ENCODE results near the gene CTNND2. TPM values are rescaled to one million over a fixed set of nuclear protein-coding genes. Genes with fewer than 3 reads are reported as not detected.
"Not testable (repeated sequence)": the region's sequence is repeated elsewhere in the genome, so short reads cannot be mapped to it uniquely, and the experiment has no call there.

The CTNND2 gene
- total RNA-seq, 2 donors from 2014 or later: not detected

DNA sequence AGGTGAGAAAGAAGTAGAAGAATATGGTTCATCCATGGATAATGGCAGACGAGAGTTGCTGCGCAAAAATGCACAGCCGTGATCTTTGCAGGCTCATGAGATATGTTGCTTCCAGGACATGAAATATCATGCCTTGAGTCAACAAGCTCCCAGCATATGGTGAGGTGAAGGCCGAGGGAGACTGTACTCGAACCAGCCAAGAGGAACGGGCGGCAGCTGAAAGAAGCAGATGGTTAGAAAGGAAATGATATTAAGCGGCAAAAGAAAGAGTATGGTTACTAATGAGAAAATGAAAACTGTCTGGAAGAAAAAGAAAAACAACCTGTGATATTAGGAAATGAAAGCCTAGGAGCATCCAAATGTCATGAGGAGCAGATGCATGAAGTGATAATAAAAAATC is 798.5 kb downstream of the CTNND2 start:
- no peak overlapping the region for H3K27ac Mint-ChIP-seq

DNA sequence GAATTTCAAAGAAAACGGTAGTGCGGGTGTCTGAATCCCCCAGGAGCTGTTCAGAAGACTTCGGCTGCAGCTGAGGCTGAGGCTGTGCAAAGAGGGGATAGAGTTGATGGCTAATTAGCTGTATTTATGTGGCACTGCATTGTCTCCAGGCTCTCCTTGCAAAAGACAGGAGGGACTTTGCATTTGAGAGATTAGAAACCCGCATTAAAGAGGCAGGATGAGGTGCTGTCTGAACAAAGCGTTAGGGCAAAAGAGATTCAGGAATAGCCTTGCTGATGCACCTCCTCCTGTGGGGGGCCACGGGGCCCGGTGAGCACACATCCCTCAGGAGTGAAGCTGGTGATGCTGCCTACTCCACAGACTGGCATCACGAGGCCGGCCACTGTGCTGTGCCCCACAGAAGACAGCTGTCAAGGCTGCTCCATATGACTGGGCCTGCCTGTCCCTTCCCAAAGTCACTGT is 799.6 kb downstream of the CTNND2 start:
- Mint-ChIP-seq H3K9me3 (no peaks in the 10 kb centered on the region), H3K4me1 (ENCODE audit: low read depth) (no peaks in the 10 kb centered on the region), H3K36me3 (ENCODE audit: insufficient read depth in 2 of 2) (no peaks in the 10 kb centered on the region), H3K27ac (no peak overlapping the region), H3K27me3 (ENCODE audit: low read depth) (peaks cover 10% of the 10 kb centered on the region), H3K4me3 (no peak overlapping the region)
- ATAC-seq (replicated peaks in 1 of 2) (no peak), DNase-seq (no peak)

More for the DNA sequence above, 798.5 kb downstream of the CTNND2 start:
- Mint-ChIP-seq H3K36me3 (ENCODE audit: insufficient read depth in 2 of 2) (no peaks in the 10 kb centered on the region), H3K4me1 (ENCODE audit: low read depth) (no peaks in the 10 kb centered on the region), H3K4me3 (no peak overlapping the region), H3K27me3 (ENCODE audit: low read depth) (peaks cover 9% of the 10 kb centered on the region), H3K9me3 (no peaks in the 10 kb centered on the region)
- ATAC-seq (replicated peaks in 1 of 2) (no peak), DNase-seq (no peak)

DNA sequence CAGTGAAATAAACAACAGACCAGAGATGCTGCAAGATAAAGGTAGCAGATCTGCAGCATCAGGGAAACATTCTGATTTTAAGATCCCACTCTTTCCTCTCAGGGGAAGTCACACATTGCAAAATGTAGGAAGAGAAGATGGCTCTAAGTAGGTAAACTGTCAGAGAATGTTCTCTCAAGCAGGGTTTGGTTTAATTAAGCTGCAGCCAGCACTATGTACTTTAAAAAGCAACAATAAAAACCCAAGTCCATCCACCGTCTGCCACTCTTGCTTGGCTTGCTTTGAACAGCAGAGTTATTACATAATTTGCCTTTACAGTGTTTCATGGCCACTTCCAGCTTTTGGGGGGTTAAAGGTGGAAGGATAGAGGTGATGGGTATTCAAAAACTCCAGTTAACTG is 800.0 kb downstream of the CTNND2 start:
- H3K27me3 Mint-ChIP-seq (ENCODE audit: low read depth): peaks cover 10% of the 10 kb centered on the region
- ATAC-seq (replicated peaks in 1 of 2) (no peak), DNase-seq (no peak)
- H3K4me3 Mint-ChIP-seq: no peak overlapping the region
- H3K27ac Mint-ChIP-seq: no peak overlapping the region
- H3K4me1 Mint-ChIP-seq (ENCODE audit: low read depth): no peaks in the 10 kb centered on the region
- no peaks in the 10 kb centered on the region for H3K9me3 Mint-ChIP-seq
- H3K36me3 Mint-ChIP-seq (ENCODE audit: insufficient read depth in 2 of 2): no peaks in the 10 kb centered on the region

DNA sequence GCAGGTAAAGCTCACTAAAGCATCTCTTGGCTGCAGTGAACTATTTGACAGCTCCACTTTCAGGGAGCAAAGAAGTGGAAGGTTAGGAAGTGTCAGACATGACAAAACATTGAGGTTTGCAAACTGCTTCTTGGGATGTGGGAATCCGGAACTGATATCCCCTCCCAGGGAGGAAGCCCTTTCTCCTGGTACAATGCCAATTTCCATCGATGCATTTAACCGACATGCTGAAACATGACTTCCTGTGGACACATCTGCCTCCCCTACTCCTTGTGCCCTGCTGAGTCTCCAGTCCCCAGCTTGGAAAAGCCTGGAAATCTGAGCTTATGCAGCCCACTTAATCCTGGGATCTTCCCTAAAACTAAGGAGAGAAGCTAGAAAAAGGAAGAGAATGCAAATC is 820.1 kb downstream of the CTNND2 start:
- Mint-ChIP-seq H3K36me3 (ENCODE audit: insufficient read depth in 2 of 2) (peaks cover 0 to 1% of the 10 kb centered on the region in 2 donors), H3K27ac (no peak overlapping the region), H3K4me1 (ENCODE audit: low read depth) (no peaks in the 10 kb centered on the region), H3K27me3 (ENCODE audit: low read depth) (no peaks in the 10 kb centered on the region), H3K4me3 (no peak overlapping the region), H3K9me3 (peaks cover 0 to 2% of the 10 kb centered on the region in 2 donors)
- no peak for ATAC-seq (replicated peaks in 1 of 2)
- no peak for DNase-seq

DNA sequence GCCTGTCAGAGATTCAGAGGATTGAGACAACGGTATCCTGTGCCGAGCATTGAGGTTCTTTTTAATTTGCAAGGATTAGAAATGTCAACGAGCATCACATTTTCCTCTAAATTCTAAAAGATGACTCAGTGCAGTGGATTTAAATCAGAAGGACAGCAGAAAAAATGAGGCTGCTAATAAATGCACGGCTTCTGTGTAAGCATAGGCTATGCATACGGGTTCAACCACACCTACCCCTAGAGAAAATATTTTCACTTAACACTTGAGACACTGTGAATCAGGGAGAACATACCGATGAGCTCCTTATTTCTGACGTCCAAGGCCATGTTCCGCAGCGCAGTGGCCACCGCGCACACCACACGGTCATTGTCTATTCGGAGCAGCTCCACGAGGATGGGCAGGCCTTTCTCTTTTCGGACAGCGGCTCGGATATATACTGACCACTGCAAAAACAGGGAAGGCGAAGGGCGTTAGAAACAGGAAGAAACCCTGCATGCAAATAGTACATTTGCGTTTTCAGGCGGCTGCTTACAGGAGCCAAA is 821.8 kb downstream of the CTNND2 start:
- no peak overlapping the region for H3K4me3 Mint-ChIP-seq
- ATAC-seq (replicated peaks in 1 of 2) (no peak), DNase-seq (no peak)
- peaks cover 0 to 2% of the 10 kb centered on the region in 2 donors for H3K9me3 Mint-ChIP-seq
- H3K27ac Mint-ChIP-seq: no peak overlapping the region
- no peaks in the 10 kb centered on the region for H3K27me3 Mint-ChIP-seq (ENCODE audit: low read depth)
- no peaks in the 10 kb centered on the region for H3K36me3 Mint-ChIP-seq (ENCODE audit: insufficient read depth in 2 of 2)
- H3K4me1 Mint-ChIP-seq (ENCODE audit: low read depth): no peaks in the 10 kb centered on the region

DNA sequence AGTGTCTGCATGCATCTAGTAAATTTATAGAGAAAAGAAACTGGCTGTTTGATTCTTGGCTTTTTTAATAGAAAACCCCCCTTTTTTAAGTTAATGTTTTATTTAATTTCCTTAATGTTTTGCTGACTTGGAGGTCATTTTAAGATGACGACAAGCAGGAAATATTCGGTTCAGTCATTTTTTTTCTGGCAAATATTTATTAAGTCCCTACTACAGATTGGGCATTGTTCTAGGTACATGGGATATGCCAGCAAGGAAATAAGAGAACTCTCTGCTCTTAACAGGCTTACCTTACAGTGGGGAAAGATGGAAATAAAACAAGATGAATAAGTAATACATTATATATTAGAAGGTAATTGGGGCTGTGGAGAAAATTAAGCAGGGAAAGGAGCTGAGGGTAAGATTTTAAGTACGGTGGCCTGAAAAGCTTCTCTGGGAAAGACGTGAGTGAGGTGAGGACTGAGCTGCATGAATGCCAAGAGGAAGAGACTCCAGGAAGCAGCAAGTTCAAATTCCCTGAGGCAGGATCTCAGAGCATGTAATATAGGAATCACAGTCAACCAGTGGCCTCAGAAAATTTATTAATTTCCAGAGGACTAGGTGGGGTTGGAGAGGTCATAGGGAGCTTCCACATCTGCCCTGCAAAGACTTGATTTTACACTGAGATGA is 827.2 kb downstream of the CTNND2 start:
- Mint-ChIP-seq H3K9me3 (peaks cover 0 to 2% of the 10 kb centered on the region in 2 donors), H3K27ac (no peak overlapping the region), H3K27me3 (ENCODE audit: low read depth) (no peaks in the 10 kb centered on the region), H3K36me3 (ENCODE audit: insufficient read depth in 2 of 2) (no peaks in the 10 kb centered on the region), H3K4me3 (no peak overlapping the region), H3K4me1 (ENCODE audit: low read depth) (no peaks in the 10 kb centered on the region)
- ATAC-seq (replicated peaks in 1 of 2) (no peak), DNase-seq (no peak)

DNA sequence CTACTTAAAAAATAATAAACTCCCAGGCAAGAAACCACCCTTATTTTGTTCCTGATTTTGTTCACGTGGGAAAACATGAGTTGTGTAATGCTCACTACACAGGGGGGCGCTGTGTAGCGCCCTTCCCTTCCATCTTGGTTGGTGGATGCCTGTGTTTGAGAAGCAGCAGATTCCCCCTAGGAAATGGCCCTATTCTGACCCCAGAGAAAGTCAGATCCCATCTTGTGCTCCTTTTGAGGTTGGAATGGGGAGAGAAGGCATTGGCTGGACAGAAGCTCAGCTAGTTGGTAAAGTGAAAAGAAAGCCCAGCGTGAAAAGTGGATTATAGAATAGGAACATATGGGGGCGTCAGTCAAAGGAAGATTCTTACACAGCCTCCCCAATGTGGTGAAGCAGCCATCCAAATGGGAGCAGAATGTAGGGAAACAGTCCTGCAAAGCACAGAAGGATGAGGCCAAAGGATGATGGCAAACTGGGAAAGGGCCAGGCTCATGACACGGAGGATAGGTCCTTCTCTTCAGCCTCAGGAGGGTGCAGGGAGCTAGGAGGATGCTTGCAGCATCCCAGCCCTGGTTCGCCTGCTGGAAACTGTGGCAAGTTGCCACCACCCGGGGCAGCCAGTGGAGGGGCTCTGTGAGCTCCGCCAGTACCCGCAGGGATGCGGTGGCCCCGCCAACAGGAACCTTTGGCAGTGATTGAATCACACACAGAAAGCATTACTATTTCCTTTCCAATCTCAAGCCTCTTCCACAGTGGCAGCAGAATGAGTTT is 829.0 kb downstream of the CTNND2 start:
- no peaks in the 10 kb centered on the region for H3K36me3 Mint-ChIP-seq (ENCODE audit: insufficient read depth in 2 of 2)
- H3K9me3 Mint-ChIP-seq: peaks cover 2% of the 10 kb centered on the region in 2 donors
- H3K4me3 Mint-ChIP-seq: no peak overlapping the region
- no peak overlapping the region for H3K27ac Mint-ChIP-seq
- ATAC-seq (replicated peaks in 1 of 2): no peak
- H3K4me1 Mint-ChIP-seq (ENCODE audit: low read depth): no peaks in the 10 kb centered on the region
- H3K27me3 Mint-ChIP-seq (ENCODE audit: low read depth): no peaks in the 10 kb centered on the region
- no peak for DNase-seq

DNA sequence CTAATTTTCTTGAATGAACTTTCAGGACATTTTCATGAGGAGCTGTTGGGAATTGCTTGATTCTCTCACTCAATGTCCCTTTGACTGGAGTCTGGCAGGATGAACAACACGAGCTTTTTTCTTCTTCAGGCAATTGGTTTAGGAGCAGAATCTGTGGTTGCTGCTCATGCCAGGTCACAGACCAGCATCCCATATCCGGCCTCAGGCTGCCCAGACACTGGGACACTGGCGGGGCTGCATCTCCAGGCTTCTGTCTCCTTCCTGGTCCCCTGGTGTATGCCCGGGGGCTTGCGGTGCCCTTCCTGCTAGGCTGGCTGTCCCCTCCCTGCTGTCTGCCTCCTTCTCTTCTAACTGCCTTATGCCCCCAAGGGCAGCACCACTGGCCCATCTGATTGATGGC is 831.7 kb downstream of the CTNND2 start:
- DNase-seq: no peak
- H3K4me3 Mint-ChIP-seq: no peak overlapping the region
- no peak overlapping the region for H3K27ac Mint-ChIP-seq
- no peaks in the 10 kb centered on the region for H3K27me3 Mint-ChIP-seq (ENCODE audit: low read depth)
- ATAC-seq (replicated peaks in 1 of 2): no peak
- H3K4me1 Mint-ChIP-seq (ENCODE audit: low read depth): no peaks in the 10 kb centered on the region
- no peaks in the 10 kb centered on the region for H3K36me3 Mint-ChIP-seq (ENCODE audit: insufficient read depth in 2 of 2)
- peaks cover 5 to 11% of the 10 kb centered on the region in 2 donors for H3K9me3 Mint-ChIP-seq

DNA sequence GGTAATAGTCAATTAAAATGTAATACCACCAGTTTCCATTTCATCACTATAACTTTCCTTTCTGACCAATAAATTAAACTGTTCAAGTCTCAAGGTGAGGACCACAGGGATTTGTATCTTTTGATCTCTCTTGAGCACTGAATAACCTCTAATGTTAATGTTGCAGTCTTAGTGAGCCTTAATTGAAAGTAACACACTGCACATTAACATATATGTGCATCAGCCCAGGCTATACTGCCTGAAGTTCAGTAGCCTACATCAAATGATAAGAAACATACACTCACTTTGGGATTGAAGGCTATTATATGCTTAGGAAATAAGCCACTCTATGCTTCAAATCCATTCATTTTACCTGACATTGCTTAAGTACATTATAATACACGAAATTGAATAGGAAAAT is 832.2 kb downstream of the CTNND2 start:
- no peak overlapping the region for H3K4me3 Mint-ChIP-seq
- no peak overlapping the region for H3K27ac Mint-ChIP-seq
- H3K4me1 Mint-ChIP-seq (ENCODE audit: low read depth): no peaks in the 10 kb centered on the region
- no peak for DNase-seq
- H3K27me3 Mint-ChIP-seq (ENCODE audit: low read depth): no peaks in the 10 kb centered on the region
- no peaks in the 10 kb centered on the region for H3K36me3 Mint-ChIP-seq (ENCODE audit: insufficient read depth in 2 of 2)
- no peak for ATAC-seq (replicated peaks in 1 of 2)
- H3K9me3 Mint-ChIP-seq: peaks cover 5 to 11% of the 10 kb centered on the region in 2 donors

DNA sequence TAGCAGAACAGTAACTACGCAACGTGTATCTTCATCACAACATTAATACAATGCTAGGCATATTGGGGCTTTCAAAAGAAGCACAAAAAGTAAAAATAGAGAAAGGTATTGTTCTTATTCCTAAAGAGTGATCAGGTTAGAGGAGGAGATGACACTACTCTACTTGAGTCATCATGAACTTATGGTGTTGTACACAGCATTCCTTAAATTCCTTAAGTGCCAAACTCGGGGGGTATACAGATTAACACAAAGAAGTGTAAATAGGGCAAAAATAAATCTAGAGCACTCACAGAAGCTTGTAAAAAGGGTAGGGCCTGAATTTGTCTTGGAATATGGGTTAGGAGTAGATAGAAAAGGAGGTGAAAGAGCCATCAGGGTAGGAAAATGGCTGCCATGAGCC is 835.2 kb downstream of the CTNND2 start:
- ATAC-seq (replicated peaks in 1 of 2) (no peak), DNase-seq (no peak)
- Mint-ChIP-seq H3K27me3 (ENCODE audit: low read depth) (no peaks in the 10 kb centered on the region), H3K36me3 (ENCODE audit: insufficient read depth in 2 of 2) (no peaks in the 10 kb centered on the region), H3K9me3 (peaks cover 5 to 12% of the 10 kb centered on the region in 2 donors), H3K4me1 (ENCODE audit: low read depth) (no peaks in the 10 kb centered on the region), H3K4me3 (no peak overlapping the region), H3K27ac (no peak overlapping the region)

DNA sequence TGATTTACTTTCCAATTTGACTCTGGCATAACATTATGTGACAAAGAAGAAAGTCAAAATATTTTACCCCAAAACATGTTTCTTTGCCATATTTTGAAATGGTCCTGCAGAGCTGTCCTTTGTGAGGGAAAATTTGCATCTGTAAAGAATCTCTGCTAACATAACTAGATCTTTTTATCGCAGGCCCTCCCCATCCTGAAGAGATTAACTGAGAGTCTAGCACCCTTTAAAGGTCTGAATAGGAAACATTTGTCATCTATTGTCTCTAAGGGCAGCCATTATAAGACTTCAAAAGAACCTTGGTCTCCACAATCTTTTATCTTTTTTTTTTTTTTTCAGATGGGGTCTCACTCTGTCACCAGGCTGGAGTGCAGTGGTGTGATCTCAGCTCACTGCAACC is 838.5 kb downstream of the CTNND2 start:
- not testable (repeated sequence) for ATAC-seq (replicated peaks in 1 of 2); H3K36me3 Mint-ChIP-seq (ENCODE audit: insufficient read depth in 2 of 2); H3K4me1 Mint-ChIP-seq (ENCODE audit: low read depth); H3K4me3 Mint-ChIP-seq; H3K27ac Mint-ChIP-seq; DNase-seq
- H3K27me3 Mint-ChIP-seq (ENCODE audit: low read depth): peaks cover 10% of the 10 kb centered on the region
- peaks cover 5 to 12% of the 10 kb centered on the region in 2 donors for H3K9me3 Mint-ChIP-seq

DNA sequence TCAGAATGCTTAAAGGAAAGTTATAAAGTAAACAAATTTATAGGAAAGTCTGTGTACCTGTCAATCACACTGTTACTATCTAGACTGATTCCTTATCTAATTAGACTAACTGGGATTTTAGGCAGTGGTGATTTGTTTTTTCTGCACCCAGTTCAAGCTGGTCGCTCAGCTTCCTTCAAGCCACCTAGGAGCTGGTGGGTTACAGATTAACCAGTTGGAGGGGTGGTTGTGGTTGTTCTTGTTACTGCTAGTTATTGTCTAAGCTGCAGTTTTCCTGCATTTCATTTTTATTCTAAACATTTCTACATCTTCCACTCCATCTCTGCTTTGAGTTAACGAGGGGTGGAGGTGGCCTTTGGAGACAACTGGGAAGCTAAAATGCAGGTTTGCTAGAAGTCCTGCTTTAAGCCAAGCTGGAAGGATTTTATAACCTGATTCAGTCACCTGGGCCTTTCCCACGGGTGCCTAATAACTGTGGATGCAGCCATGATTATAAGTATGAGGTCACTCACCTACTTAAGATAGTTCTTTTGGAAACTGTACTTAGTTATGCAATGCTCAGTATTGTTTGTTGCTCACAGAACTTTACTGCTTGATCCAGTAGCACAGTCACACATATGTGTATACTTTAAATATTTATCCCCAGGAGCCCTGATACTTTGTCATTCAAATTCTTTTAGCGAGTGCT is 839.3 kb downstream of the CTNND2 start:
- peaks cover 5 to 8% of the 10 kb centered on the region in 2 donors for H3K9me3 Mint-ChIP-seq
- H3K27ac Mint-ChIP-seq: no peak overlapping the region
- peaks cover 10% of the 10 kb centered on the region for H3K27me3 Mint-ChIP-seq (ENCODE audit: low read depth)
- no peaks in the 10 kb centered on the region for H3K36me3 Mint-ChIP-seq (ENCODE audit: insufficient read depth in 2 of 2)
- DNase-seq: no peak
- no peak for ATAC-seq (replicated peaks in 1 of 2)
- no peaks in the 10 kb centered on the region for H3K4me1 Mint-ChIP-seq (ENCODE audit: low read depth)
- H3K4me3 Mint-ChIP-seq: no peak overlapping the region

DNA sequence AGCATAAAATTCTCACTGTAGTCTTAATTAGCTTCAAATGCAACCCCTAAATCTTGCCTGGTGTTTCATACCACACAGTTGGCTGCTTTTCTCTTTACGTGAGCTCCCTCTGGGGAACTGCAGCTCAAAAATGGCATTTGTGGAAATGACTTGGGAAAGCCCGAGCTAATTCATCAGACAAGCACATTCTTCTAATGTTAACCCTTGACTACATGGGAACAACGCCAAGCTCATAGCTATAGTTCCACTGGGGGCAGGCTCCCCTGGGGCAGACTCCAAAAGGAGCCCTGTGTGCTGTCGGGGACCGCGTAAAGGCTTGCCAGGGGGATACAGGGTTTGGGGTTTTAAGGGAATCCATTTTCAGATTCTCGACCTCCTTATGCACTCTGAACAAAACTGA is 841.8 kb downstream of the CTNND2 start:
- Mint-ChIP-seq H3K27me3 (ENCODE audit: low read depth) (peaks cover 10% of the 10 kb centered on the region), H3K4me1 (ENCODE audit: low read depth) (no peaks in the 10 kb centered on the region), H3K9me3 (peaks cover 0 to 1% of the 10 kb centered on the region in 2 donors)

More for the DNA sequence above, 841.8 kb downstream of the CTNND2 start:
- DNase-seq (no peak), ATAC-seq (replicated peaks in 1 of 2) (no peak)
- H3K36me3 Mint-ChIP-seq (ENCODE audit: insufficient read depth in 2 of 2): no peaks in the 10 kb centered on the region
- no peak overlapping the region for H3K27ac Mint-ChIP-seq
- no peak overlapping the region for H3K4me3 Mint-ChIP-seq

Data from activated T-cell treated with anti-CD3 and anti-CD28 coated beads, Interleukin-2, amount 50 U/mL, for 72 hours (primary cell).